Measurements from ENCODE around the gene CFC1B.
"Not testable (repeated sequence)": the region's sequence is repeated elsewhere in the genome, so short reads cannot be mapped to it uniquely, and the experiment has no call there.

The CFC1B gene

DNA sequence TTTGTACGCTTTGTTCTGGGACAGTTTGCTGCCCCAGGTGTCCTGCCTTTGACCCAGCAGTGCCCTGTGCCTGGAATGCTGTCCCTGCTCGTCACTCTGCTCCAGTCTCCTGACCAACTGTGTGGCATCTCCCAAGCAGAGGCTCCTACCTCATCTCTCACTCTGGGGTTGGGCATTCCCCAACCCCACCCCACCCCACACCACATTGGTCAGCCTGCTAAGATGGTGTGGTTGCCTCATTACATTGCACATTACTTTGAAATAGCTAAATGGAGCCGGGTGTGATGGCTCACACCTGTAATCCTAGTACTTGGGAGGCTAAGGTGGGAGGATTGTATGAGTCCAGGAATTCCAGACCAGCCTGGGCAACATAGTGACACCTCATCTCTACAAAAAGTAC is 50.9 kb downstream of the CFC1B start:
- DNase-seq, result not testable (repeated sequence)

DNA sequence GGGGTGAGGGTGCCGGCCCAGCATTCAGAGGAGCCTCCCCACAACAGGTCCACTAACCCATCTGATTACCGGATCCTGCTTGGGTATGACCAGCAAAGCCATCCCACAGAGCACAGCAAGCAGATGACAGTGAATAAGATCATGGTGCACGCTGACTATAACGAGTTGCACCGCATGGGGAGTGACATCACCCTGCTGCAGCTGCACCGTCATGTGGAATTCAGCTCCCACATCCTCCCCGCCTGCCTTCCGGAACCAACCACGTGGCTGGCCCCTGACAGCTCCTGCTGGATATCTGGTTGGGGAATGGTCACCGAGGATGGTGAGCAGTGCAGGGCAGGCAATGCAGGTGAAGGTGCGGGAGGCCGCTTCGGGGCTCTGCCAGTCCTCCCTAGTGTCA is 53.2 kb downstream of the CFC1B start:
- DNase-seq, result not testable (repeated sequence)

DNA sequence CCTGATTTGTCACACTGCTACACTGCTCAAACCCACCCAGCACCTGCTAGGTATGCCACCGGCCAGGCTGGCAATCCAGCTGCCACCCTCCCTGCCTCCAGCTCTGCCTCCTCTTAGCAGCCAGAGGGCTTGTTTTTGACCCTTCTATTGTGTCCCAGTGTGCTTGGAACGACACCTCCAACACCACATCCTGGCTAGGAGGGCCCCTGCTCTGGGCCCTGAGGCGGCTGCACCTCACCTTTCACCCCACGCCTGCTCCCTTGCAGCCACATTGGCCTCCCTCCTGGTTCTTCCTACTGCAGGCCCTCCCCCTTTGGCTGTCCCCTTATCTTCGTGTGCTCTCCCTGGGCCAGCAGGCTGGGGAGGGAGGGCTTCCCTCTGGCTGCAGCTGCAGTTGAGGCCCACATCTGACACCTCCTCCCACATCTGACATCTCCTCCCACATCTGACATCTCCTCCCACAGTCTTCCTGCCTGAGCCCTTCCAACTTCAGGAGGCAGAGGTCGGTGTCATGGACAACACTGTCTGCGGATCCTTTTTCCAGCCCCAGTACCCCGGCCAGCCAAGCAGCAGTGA is 55.3 kb downstream of the CFC1B start:
- not testable (repeated sequence) for DNase-seq

DNA sequence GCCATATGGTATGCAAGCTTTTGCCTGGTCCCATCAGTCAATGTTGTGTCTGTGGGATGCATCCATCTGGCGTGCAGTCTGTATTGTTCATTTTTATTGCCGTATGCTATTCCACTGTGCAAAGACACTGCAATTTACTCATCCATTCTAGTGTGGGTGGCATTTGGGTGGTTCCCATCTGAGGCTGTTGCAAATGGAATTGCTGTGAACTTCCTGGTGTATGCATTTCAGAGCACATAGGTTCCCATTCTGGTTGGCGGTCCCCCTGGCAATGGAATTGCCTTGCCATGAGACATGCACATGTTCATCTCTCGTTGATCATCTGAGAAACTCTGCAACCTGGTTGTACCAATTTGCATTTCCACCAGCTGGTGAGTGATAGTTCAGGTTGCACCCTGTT is 56.5 kb downstream of the CFC1B start:
- not testable (repeated sequence) for DNase-seq

Measured in effector CD4-positive, alpha-beta T cell (primary cell).